ENCODE measurements around the gene SLC25A45.
"Not testable (repeated sequence)": the region's sequence is repeated elsewhere in the genome, so short reads cannot be mapped to it uniquely, and the experiment has no call there.

SLC25A45 gene

DNA sequence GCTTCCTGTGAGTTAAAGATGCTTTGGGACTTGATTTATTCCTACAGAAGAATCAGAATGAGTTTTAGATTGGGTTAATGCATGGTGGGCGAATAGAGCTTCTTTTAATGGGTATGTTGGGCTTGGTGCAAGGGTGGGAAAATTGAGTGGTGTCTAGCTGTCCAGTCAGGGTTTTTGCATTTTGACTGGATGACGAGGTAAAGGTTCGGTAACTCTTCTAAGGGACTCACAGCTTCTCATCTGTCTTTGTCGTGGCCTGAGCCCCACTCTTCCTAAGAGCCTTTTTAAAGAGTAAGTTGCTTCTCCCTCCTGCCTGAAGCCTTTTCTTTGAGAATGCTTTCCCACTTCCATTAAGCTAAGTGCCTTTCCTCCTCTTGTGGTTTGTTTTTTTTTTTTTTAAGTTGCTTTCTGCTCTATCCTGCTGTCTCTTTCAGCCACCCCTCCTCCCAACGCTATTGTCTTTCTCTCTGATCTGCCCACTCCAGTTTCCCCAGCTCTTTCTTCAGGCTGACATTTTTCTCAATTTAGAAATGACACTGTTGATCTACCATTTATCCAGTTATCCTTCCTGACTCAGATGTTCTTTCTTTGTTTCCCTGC is 47.6 kb downstream of the SLC25A45 start:
- Histone ChIP-seq H3K27me3 (ENCODE audit: insufficient read depth, low read depth, severe bottlenecking) (no peaks in the 10 kb centered on the region), H3K9me3 (ENCODE audit: severe bottlenecking) (no peaks in the 10 kb centered on the region), H3K4me3 (ENCODE audit: low read depth, low read length) (peak overlapping the region; percentile 86), H3K27ac (peak overlapping the region; percentile 81; the same call in 1 of the 2 replicates), H3K36me3 (peaks cover 27% of the 10 kb centered on the region)
- DNase-seq = no peak
- TF ChIP-seq, protein P1, sequence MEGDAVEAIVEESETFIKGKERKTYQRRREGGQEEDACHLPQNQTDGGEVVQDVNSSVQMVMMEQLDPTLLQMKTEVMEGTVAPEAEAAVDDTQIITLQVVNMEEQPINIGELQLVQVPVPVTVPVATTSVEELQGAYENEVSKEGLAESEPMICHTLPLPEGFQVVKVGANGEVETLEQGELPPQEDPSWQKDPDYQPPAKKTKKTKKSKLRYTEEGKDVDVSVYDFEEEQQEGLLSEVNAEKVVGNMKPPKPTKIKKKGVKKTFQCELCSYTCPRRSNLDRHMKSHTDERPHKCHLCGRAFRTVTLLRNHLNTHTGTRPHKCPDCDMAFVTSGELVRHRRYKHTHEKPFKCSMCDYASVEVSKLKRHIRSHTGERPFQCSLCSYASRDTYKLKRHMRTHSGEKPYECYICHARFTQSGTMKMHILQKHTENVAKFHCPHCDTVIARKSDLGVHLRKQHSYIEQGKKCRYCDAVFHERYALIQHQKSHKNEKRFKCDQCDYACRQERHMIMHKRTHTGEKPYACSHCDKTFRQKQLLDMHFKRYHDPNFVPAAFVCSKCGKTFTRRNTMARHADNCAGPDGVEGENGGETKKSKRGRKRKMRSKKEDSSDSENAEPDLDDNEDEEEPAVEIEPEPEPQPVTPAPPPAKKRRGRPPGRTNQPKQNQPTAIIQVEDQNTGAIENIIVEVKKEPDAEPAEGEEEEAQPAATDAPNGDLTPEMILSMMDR (IDR thresholded peaks at IDR 0.05; ENCODE audit: low read depth, low read length) = no peak

DNA sequence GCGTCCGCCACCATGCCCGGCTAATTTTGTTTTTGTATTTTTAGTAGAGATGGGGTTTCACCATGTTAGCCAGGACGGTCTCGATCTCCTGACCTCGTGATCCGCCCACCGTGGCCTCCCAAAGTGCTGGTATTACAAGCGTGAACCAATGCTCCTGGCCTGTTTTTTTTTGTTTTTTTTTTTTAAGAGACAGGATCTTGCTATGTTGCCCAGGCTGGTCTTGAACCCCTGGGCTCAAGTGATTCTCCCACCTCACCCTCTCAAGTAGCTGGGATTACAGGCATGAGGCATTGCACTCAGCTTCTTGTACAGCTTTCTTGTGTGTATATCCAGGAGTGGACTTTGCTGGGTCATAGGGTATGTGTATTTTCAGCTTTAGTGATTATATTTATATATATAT is 49.9 kb downstream of the SLC25A45 start:
- not testable (repeated sequence) for H3K9me3 ChIP-seq (ENCODE audit: severe bottlenecking); H3K4me3 ChIP-seq (ENCODE audit: low read depth, low read length); DNase-seq; H3K27ac ChIP-seq; H3K27me3 ChIP-seq (ENCODE audit: insufficient read depth, low read depth, severe bottlenecking)
- peaks cover 13% of the 10 kb centered on the region; the same call in 1 of the 2 replicates for H3K36me3 ChIP-seq

DNA sequence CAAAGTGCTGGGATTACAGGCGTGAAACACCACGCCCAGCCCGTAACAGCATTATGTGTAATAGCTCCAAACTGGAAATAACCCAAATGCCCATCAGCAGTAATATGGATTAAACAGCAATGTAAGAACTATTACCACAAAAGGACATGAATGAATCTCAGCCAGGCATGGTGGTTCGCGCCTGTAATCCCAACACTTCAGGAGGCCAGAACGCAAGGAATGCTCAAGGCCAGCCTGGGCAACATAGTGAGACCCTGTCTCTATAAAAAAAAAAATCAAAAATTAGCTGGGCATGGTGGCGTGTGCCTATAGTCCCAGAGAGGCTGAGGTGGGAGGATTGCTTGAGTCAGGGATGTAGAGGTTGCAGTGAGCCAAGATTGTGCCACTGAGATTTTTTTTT is 51.9 kb downstream of the SLC25A45 start:
- Histone ChIP-seq H3K36me3 (0 out of 2 replicates have a peak, but pooled peaks cover 4% of the 10 kb centered on the region), H3K27me3 (ENCODE audit: insufficient read depth, low read depth, severe bottlenecking) (no peaks in the 10 kb centered on the region), H3K9me3 (ENCODE audit: severe bottlenecking) (no peaks in the 10 kb centered on the region), H3K27ac (no peak overlapping the region), H3K4me3 (ENCODE audit: low read depth, low read length) (no peak overlapping the region)
- TF ChIP-seq, protein P1 (IDR thresholded peaks at IDR 0.05; ENCODE audit: low read depth, low read length) = no peak
- DNase-seq = no peak

DNA sequence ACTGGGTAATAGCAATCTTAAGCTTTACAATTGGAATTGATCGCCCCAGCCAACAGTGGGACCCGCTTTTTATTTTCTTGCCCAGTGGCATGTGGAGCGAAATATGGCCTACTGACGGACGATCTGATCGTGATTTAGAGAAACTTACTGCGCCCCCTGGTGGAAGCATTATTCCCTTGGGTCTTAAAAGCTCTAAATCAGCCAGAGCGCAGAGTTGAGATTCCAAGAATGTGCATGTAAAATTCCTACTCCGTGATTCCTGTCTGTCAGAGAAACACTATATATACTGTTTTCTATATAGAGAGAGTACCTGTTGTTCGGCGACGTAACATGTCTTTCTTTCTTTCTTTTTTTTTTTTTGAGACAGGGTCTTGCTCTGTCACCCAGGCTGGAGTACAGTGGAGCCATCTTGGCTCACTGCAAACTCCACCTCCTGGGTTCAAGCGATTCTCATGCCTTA is 52.5 kb downstream of the SLC25A45 start:
- no peaks in the 10 kb centered on the region for H3K36me3 ChIP-seq
- H3K9me3 ChIP-seq (ENCODE audit: severe bottlenecking) = no peaks in the 10 kb centered on the region
- DNase-seq = peak; percentile 88
- peak overlapping the region; percentile 32; the same call in 1 of the 2 replicates for H3K27ac ChIP-seq
- no peaks in the 10 kb centered on the region for H3K27me3 ChIP-seq (ENCODE audit: insufficient read depth, low read depth, severe bottlenecking)
- peak overlapping the region; percentile 27 for H3K4me3 ChIP-seq (ENCODE audit: low read depth, low read length)
- TF ChIP-seq, protein P1 (IDR thresholded peaks at IDR 0.05; ENCODE audit: low read depth, low read length) = peak; percentile 68

DNA sequence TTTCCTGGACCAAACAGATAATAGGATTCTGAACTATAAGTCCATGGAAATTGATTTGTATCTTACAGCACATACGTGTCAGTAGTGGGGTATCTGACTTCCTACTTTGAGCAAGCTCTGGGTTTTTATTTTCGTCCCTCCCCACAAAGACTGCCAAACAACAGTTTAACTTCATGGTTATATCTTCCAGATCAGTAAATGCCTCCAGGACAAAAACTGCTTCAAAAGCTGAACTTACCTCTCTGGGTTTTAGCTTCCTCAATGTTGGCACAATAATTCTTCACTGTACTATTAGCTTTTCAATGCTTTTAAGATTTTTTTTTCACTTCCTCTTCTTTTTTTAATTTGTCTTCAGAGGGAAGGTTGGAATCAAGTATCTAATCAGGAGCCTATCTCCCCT is 53.0 kb downstream of the SLC25A45 start:
- Histone ChIP-seq H3K27ac (peak overlapping the region; percentile 32; the same call in 1 of the 2 replicates), H3K27me3 (ENCODE audit: insufficient read depth, low read depth, severe bottlenecking) (no peaks in the 10 kb centered on the region), H3K36me3 (no peaks in the 10 kb centered on the region), H3K9me3 (ENCODE audit: severe bottlenecking) (no peaks in the 10 kb centered on the region), H3K4me3 (ENCODE audit: low read depth, low read length) (peak overlapping the region; percentile 27)
- DNase-seq = no peak
- TF ChIP-seq, protein P1 (IDR thresholded peaks at IDR 0.05; ENCODE audit: low read depth, low read length) = no peak

DNA sequence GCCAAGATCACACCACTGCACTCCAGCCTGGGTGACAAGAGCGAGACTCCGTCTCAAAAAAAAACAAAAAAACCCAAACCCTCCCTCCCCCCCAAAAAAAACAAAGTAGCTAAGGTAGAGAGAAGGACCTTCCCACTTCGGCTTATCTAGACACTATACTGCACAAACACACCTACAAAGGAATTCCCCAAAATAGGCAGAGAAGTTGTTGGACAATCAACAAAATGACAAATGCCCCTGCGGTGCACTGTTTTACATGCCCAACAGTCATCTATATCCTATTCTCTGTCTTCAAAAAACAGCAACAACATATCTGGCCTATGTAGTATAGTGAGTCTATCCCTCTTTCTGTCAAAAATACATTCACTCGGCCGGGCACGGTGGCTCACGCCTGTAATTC is 55.4 kb downstream of the SLC25A45 start:
- H3K4me3 ChIP-seq (ENCODE audit: low read depth, low read length) = no peak overlapping the region
- H3K9me3 ChIP-seq (ENCODE audit: severe bottlenecking) = no peaks in the 10 kb centered on the region
- TF ChIP-seq, protein P1 (IDR thresholded peaks at IDR 0.05; ENCODE audit: low read depth, low read length) = no peak
- H3K36me3 ChIP-seq = peaks cover 4% of the 10 kb centered on the region; the same call in 1 of the 2 replicates
- H3K27ac ChIP-seq = no peak overlapping the region
- no peaks in the 10 kb centered on the region for H3K27me3 ChIP-seq (ENCODE audit: insufficient read depth, low read depth, severe bottlenecking)
- no peak for DNase-seq

Data from WERI-Rb-1 (cell line).